Astrocyte of the cerebellum (primary cell): Measurements from ENCODE around the gene CHRNA1.

Experiments used
- DNase-seq: peaks from one replicate; pipeline ENCODE4 v3.0.0-alpha.2; 2011; ENCODE audit warnings: low read depth
- H3K4me3 ChIP-seq: 2 replicates; pipeline ENCODE4 v1.5.1; 2011; ENCODE audit warnings: mild to moderate bottlenecking, low read depth, low read length, moderate library complexity
- CTCF ChIP-seq: IDR thresholded peaks from 2 replicates; pipeline ENCODE4 v1.5.1; 2012; ENCODE audit warnings: low read length, low read depth, moderate library complexity, mild to moderate bottlenecking; ENCODE audit errors: missing control alignments
- in situ Hi-C: cut with HindIII; loops from 2 replicates; pipeline ENCODE4 v1.10.0; 2017; ENCODE audit warnings: low sequenced_read_pairs

Gene CHRNA1

GRCh38 chr2:174784909-174785308 lies 20.6 kb upstream of the CHRNA1 start:
- DNase-seq: no peak
- no peak for TF ChIP-seq CTCF
- no peak overlapping the region for H3K4me3 ChIP-seq
- in situ Hi-C loops: no loop called here

GRCh38 chr2:174784316-174784715 lies 20.0 kb upstream of the CHRNA1 start:
- DNase-seq: no peak
- in situ Hi-C loops: no loop called here
- no peak for TF ChIP-seq CTCF
- no peak overlapping the region for H3K4me3 ChIP-seq

GRCh38 chr2:174781996-174782395 lies 17.7 kb upstream of the CHRNA1 start:
- no peak for DNase-seq
- TF ChIP-seq CTCF: no peak
- H3K4me3 ChIP-seq: no peak overlapping the region
- in situ Hi-C loops: no loop called here

- DNase-seq: no peak
- no peak overlapping the region for H3K4me3 ChIP-seq
- TF ChIP-seq CTCF: no peak
- in situ Hi-C loops: no loop called here
These were observed 17.0 kb upstream of the CHRNA1 start for GRCh38 chr2:174781298-174781697.

GRCh38 chr2:174780856-174781255 lies 16.6 kb upstream of the CHRNA1 start:
- in situ Hi-C loops: no loop called here
- no peak for TF ChIP-seq CTCF
- no peak overlapping the region for H3K4me3 ChIP-seq
- DNase-seq: no peak

GRCh38 chr2:174780191-174780840 lies 16.0 kb upstream of the CHRNA1 start:
- DNase-seq: no peak
- no peak for TF ChIP-seq CTCF
- in situ Hi-C loops: no loop called here
- H3K4me3 ChIP-seq: no peak overlapping the region

GRCh38 chr2:174779361-174779928 lies 15.2 kb upstream of the CHRNA1 start:
- H3K4me3 ChIP-seq: no peak overlapping the region
- TF ChIP-seq CTCF: no peak
- in situ Hi-C loops: no loop called here
- no peak for DNase-seq
